ENCODE measurements around the gene ELMO1. TPM values are rescaled to one million over a fixed set of nuclear protein-coding genes. Genes with fewer than 3 reads are reported as not detected.

Gene ELMO1
- total and polyA plus RNA-seq, 2 of the 13 experiments (the other 11 are each of a cell fraction or from before 2014, with no cell fraction given) = 0.11 to 0.17 TPM

GRCh38 chr7:36945612-36946400 lies 502.9 kb downstream of the ELMO1 start (continued):
- TF ChIP-seq ZFP91 (CRISPR knock-in tag; IDR thresholded peaks at IDR 0.05; ENCODE audit: borderline replicate concordance) = peak; percentile 34; the same call in 1 of the 2 replicates
- peak; percentile 86; the same call in 1 of the 2 replicates for TF ChIP-seq ZNF414 (CRISPR knock-in tag; IDR thresholded peaks at IDR 0.05)
- peak; percentile 93 for TF ChIP-seq PATZ1 (CRISPR knock-in tag; IDR thresholded peaks at IDR 0.05)
- TF ChIP-seq CBX1 (IDR thresholded peaks at IDR 0.05; ENCODE audit: low read depth) = peak; percentile 26
- TF ChIP-seq MXD4 (CRISPR knock-in tag; IDR thresholded peaks at IDR 0.05) = peak; percentile 38; the same call in 1 of the 2 replicates
- TF ChIP-seq FOXJ3 (CRISPR knock-in tag; IDR thresholded peaks at IDR 0.05; ENCODE audit: borderline replicate concordance) = peak; percentile 98; the same call in 1 of the 2 replicates
- TF ChIP-seq, protein P1, sequence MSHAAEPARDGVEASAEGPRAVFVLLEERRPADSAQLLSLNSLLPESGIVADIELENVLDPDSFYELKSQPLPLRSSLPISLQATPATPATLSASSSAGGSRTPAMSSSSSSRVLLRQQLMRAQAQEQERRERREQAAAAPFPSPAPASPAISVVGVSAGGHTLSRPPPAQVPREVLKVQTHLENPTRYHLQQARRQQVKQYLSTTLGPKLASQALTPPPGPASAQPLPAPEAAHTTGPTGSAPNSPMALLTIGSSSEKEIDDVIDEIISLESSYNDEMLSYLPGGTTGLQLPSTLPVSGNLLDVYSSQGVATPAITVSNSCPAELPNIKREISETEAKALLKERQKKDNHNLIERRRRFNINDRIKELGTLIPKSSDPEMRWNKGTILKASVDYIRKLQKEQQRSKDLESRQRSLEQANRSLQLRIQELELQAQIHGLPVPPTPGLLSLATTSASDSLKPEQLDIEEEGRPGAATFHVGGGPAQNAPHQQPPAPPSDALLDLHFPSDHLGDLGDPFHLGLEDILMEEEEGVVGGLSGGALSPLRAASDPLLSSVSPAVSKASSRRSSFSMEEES (CRISPR knock-in tag; IDR thresholded peaks at IDR 0.05) = 0 out of 2 replicates have a peak, but pooled peaks have one; percentile 29
- peak; percentile 82 for TF ChIP-seq PITX1 (CRISPR knock-in tag; IDR thresholded peaks at IDR 0.05)
- 0 out of 2 replicates have a peak, but pooled peaks have one; percentile 37 for TF ChIP-seq TRAFD1 (CRISPR knock-in tag; IDR thresholded peaks at IDR 0.05; ENCODE audit: borderline replicate concordance)
- TF ChIP-seq ZNF274 (CRISPR knock-in tag; IDR thresholded peaks at IDR 0.05) = no peak
- no peak for TF ChIP-seq SMARCE1 (IDR thresholded peaks at IDR 0.05; ENCODE audit: borderline replicate concordance)
- no peak for TF ChIP-seq ZNF879 (CRISPR knock-in tag; IDR thresholded peaks at IDR 0.05)
- TF ChIP-seq, protein P2, sequence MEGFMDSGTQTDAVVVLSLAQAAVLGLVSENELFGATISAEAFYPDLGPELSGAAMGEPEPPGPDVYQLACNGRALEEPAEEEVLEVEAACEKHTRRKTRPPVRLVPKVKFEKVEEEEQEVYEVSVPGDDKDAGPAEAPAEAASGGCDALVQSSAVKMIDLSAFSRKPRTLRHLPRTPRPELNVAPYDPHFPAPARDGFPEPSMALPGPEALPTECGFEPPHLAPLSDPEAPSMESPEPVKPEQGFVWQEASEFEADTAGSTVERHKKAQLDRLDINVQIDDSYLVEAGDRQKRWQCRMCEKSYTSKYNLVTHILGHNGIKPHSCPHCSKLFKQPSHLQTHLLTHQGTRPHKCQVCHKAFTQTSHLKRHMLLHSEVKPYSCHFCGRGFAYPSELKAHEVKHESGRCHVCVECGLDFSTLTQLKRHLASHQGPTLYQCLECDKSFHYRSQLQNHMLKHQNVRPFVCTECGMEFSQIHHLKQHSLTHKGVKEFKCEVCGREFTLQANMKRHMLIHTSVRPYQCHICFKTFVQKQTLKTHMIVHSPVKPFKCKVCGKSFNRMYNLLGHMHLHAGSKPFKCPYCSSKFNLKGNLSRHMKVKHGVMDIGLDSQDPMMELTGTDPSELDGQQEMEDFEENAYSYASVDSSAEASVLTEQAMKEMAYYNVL (CRISPR knock-in tag; IDR thresholded peaks at IDR 0.05; ENCODE audit: borderline replicate concordance) = peak; percentile 61; the same call in 1 of the 2 replicates
- TF ChIP-seq GABPA (IDR thresholded peaks at IDR 0.05; ENCODE audit: low read depth, low read length) = no peak
- peak; percentile 62 for TF ChIP-seq GABPA (CRISPR knock-in tag; IDR thresholded peaks at IDR 0.05; ENCODE audit: low read depth)
- TF ChIP-seq ZNF775 (CRISPR knock-in tag; IDR thresholded peaks at IDR 0.05; ENCODE audit: borderline replicate concordance) = no peak
- TF ChIP-seq PAWR (CRISPR knock-in tag; IDR thresholded peaks at IDR 0.05; ENCODE audit: borderline replicate concordance) = no peak
- TF ChIP-seq MYNN (CRISPR knock-in tag; IDR thresholded peaks at IDR 0.05; ENCODE audit: low read depth) = no peak
- TF ChIP-seq ARNT2 (CRISPR knock-in tag; IDR thresholded peaks at IDR 0.05; ENCODE audit: low read depth) = peak; percentile 46; the same call in 1 of the 2 replicates

Data from HepG2 (cell line).